ENCODE measurements around the gene ARHGEF2. TPM values are rescaled to one million over a fixed set of nuclear protein-coding genes. Genes with fewer than 3 reads are reported as not detected.

ARHGEF2 gene
- total RNA-seq, 1 experiment from 2014 or later = 90.1 TPM

- Histone ChIP-seq H3K27ac (ENCODE audit: low read depth, low read length) (no peak overlapping the region), H3K9me2 (ENCODE audit: insufficient read depth) (no peaks in the 10 kb centered on the region), H3K4me2 (ENCODE audit: low read length) (no peak overlapping the region), H3K79me2 (ENCODE audit: insufficient read depth, low read length) (peaks cover 97% of the 10 kb centered on the region), H3K4me3 (replicated peaks in 1 of 2; ENCODE audit: low read depth in 1 of 2, low read length in 2 of 2) (no peak overlapping the region), H4K20me1 (ENCODE audit: insufficient read depth) (peaks cover 35% of the 10 kb centered on the region; the same call in 1 of the 2 replicates), H3K36me3 (ENCODE audit: control insufficient read depth in 1 of 2, insufficient read depth in 2 of 2, low read length in 2 of 2) (peaks cover 69 to 89% of the 10 kb centered on the region in 2 experiments), H3K9ac (ENCODE audit: low read length) (no peak overlapping the region), H3K4me1 (ENCODE audit: control insufficient read depth in 1 of 2, insufficient read depth in 2 of 2, low read length in 2 of 2) (peaks cover 14 to 18% of the 10 kb centered on the region in 2 experiments; a peak in 3 of 4 replicates), H3K9me3 (ENCODE audit: control insufficient read depth in 1 of 2, insufficient read depth in 1 of 2, low read depth in 1 of 2, low read length in 2 of 2) (no peaks in the 10 kb centered on the region), H2AFZ (ENCODE audit: low read depth, low read length, poor library complexity, severe bottlenecking) (no peak overlapping the region), H3K27me3 (ENCODE audit: insufficient read depth, low read length) (no peaks in the 10 kb centered on the region)
- intact Hi-C loops (cut with micrococcal nuclease) = no loop called here
- ChIA-PET POLR2A (no interaction called here), RAD21 (ENCODE audit: low non-redundant PET in 1 of 2, low total read pairs in 2 of 2, uncharacterized antibody in 2 of 2, unreplicated experiment in 2 of 2) (no interaction called here), CTCF (no interaction called here)
- ATAC-seq (no peak), DNase-seq (ENCODE audit: low read depth, low spot score) (no peak)
- no peak for TF ChIP-seq CTCF (IDR thresholded peaks at IDR 0.05 in 2 of 3, conservative IDR thresholded peaks at IDR 0.05 in 1 of 3; ENCODE audit: borderline replicate concordance in 1 of 3, insufficient read depth in 1 of 3, low read depth in 2 of 3, low read length in 2 of 3)
- TF ChIP-seq ZNF274 (IDR thresholded peaks at IDR 0.05; ENCODE audit: low read depth, low read length) = no peak
- TF ChIP-seq TCF7L2 (IDR thresholded peaks at IDR 0.05; ENCODE audit: borderline replicate concordance, extremely low read depth, insufficient read depth, insufficient read length) = no peak
- no peak for TF ChIP-seq POLR2A (IDR thresholded peaks at IDR 0.05; ENCODE audit: borderline replicate concordance, extremely low read depth, insufficient read depth, insufficient read length)
- no peak for TF ChIP-seq SP1 (IDR thresholded peaks at IDR 0.05; ENCODE audit: low read depth)
- TF ChIP-seq SRF (IDR thresholded peaks at IDR 0.05; ENCODE audit: low read depth) = no peak
- no peak for TF ChIP-seq EGR1 (IDR thresholded peaks at IDR 0.05; ENCODE audit: low read depth)
- no peak for TF ChIP-seq POLR2AphosphoS5 (IDR thresholded peaks at IDR 0.05; ENCODE audit: low read depth, low read length)
- TF ChIP-seq MAX (IDR thresholded peaks at IDR 0.05) = no peak
- TF ChIP-seq ELF1 (IDR thresholded peaks at IDR 0.05; ENCODE audit: borderline replicate concordance, low read depth) = no peak
- no peak for TF ChIP-seq SIN3A (IDR thresholded peaks at IDR 0.05; ENCODE audit: low read depth)
- no peak for TF ChIP-seq ZFX (IDR thresholded peaks at IDR 0.05)
- no peak for TF ChIP-seq FOSL1 (IDR thresholded peaks at IDR 0.05; ENCODE audit: low read depth)
- no TSS peak for BruUV-seq (replicated peaks)
Measured at GRCh38 chr1:155929057-155929456, 49.3 kb downstream of the ARHGEF2 start.
